CD4-positive, alpha-beta T cell (primary cell): ENCODE measurements around the gene COG3. TPM values are rescaled to one million over a fixed set of nuclear protein-coding genes. Genes with fewer than 3 reads are reported as not detected.

Source experiments
- ATAC-seq: fragments of 200-7000 bp; cut with Tn5 transposase; one replicate; pipeline ENCODE4 v1.10.0; 2022; ENCODE audit warnings: mild to moderate bottlenecking; ENCODE audit not compliant: poor library complexity
- CTCF ChIA-PET: fragments of 350-600 bp; sonication (Branson Sonifier 250); formaldehyde crosslinking; loops from one replicate; lab custom pipeline; 2021; ENCODE audit warnings: antibody characterized with exemption, inconsistent platforms; lab: Charles Lee
- POLR2A ChIA-PET: fragments of 350-600 bp; sonication (Branson Sonifier 250); formaldehyde crosslinking; loops from one replicate; lab custom pipeline; 2021; ENCODE audit warnings: antibody characterized with exemption, inconsistent platforms; lab: Charles Lee
- DNase-seq, 14 experiments: peaks; one replicate each; pipeline ENCODE4 v3.0.0-alpha.2; 2013 to 2020; ENCODE audit warnings: mixed read lengths in 2 of 14
- H3K27ac ChIP-seq, 2 donors: one replicate each; pipeline versions ENCODE4 v1.5.1 to v1.7.0; 2013; ENCODE audit warnings: low read length in 2 of 2, low read depth in 1 of 2, mild to moderate bottlenecking in 1 of 2
- H3K27me3 ChIP-seq, 2 experiments: 1 replicate in 1 of 2; 2 replicates in 1 of 2; pipeline versions ENCODE4 v1.6.1 to v1.7.0; 2013; ENCODE audit warnings: low read length in 2 of 2, control low read depth in 1 of 2, mild to moderate bottlenecking in 1 of 2, moderate library complexity in 1 of 2; ENCODE audit not compliant: insufficient read depth in 2 of 2, control insufficient read depth in 1 of 2
- H3K36me3 ChIP-seq: one replicate; pipeline ENCODE4 v1.6.1; 2013; ENCODE audit warnings: low read length, control low read depth; ENCODE audit not compliant: insufficient read depth
- H3K4me1 ChIP-seq: one replicate; pipeline ENCODE4 v1.6.1; 2013; ENCODE audit warnings: low read length, control low read depth; ENCODE audit not compliant: insufficient read depth
- H3K4me3 ChIP-seq: one replicate; pipeline ENCODE4 v1.5.1; 2013; ENCODE audit warnings: mild to moderate bottlenecking, low read length, moderate library complexity
- H3K9me3 ChIP-seq, 2 experiments: 1 replicate in 1 of 2; 2 replicates in 1 of 2; pipeline versions ENCODE4 v1.6.1 to v1.7.0; 2013; ENCODE audit warnings: low read length in 2 of 2, mild to moderate bottlenecking in 2 of 2, control low read depth in 1 of 2, moderate library complexity in 1 of 2; ENCODE audit not compliant: control insufficient read depth in 1 of 2, insufficient read depth in 1 of 2
- H3K27ac Mint-ChIP-seq: one replicate; pipeline ENCODE4 v1.8.0; 2020; ENCODE audit warnings: mixed read lengths
- H3K27me3 Mint-ChIP-seq: one replicate; pipeline ENCODE4 v1.8.0; 2021; ENCODE audit warnings: mixed read lengths
- H3K36me3 Mint-ChIP-seq: one replicate; pipeline ENCODE4 v1.8.0; 2021; ENCODE audit warnings: low read depth, mixed read lengths
- H3K4me1 Mint-ChIP-seq: one replicate; pipeline ENCODE4 v1.8.0; 2021; ENCODE audit warnings: low read depth, mixed read lengths
- H3K4me3 Mint-ChIP-seq: one replicate; pipeline ENCODE4 v1.8.0; 2020; ENCODE audit warnings: mild to moderate bottlenecking, mixed read lengths
- H3K9me3 Mint-ChIP-seq: one replicate; pipeline ENCODE4 v1.8.0; 2020; ENCODE audit warnings: mixed read lengths
- CTCF ChIP-seq: fragments of 200-600 bp; IDR thresholded peaks from one replicate; pipeline ENCODE4 v1.8.0; 2022; ENCODE audit warnings: antibody characterized with exemption, mild to moderate bottlenecking
- intact Hi-C, 2 experiments: fragments of 100-400 bp; cut with DNase I in 1 of 2; cut with micrococcal nuclease in 1 of 2; formaldehyde crosslinking; loops; one replicate each; pipeline versions ENCODE4 v1.15.1 to v1.9.0; 2023 to 2025; cut with DNase I, micrococcal nuclease
- total RNA-seq, 174 experiments: library from RNA in 2 of 174; stranded (reverse) in 2 of 174; gene quantifications; one replicate each; pipeline ENCODE4 v1.2.3 and lab custom pipeline; 2021 to 2026

Gene COG3
- total RNA-seq, 2 experiments from 2014 or later, result 52.8 to 57.0 TPM

GRCh38 chr13:45446181-45446580 lies 18.6 kb upstream of the COG3 start:
- Mint-ChIP-seq H3K4me1 (peaks cover 9% of the 10 kb centered on the region), H3K27ac (no peak overlapping the region), H3K27me3 (no peaks in the 10 kb centered on the region), H3K4me3 (no peak overlapping the region), H3K9me3 (no peaks in the 10 kb centered on the region), H3K36me3 (no peaks in the 10 kb centered on the region)
- Histone ChIP-seq H3K27me3 (no peaks in the 10 kb centered on the region), H3K4me3 (no peak overlapping the region), H3K4me1 (peaks cover 5% of the 10 kb centered on the region), H3K27ac (no peak overlapping the region), H3K36me3 (no peaks in the 10 kb centered on the region), H3K9me3 (no peaks in the 10 kb centered on the region)
- ATAC-seq, result no peak
- TF ChIP-seq CTCF, result no peak
- POLR2A ChIA-PET, result no interaction called here
- intact Hi-C loops, result no loop called here
- DNase-seq, result no peak
- CTCF ChIA-PET, result no interaction called here

- no peak for ATAC-seq
- peaks cover under 1% of the 10 kb centered on the region for H3K4me1 ChIP-seq
- H3K9me3 ChIP-seq, result no peaks in the 10 kb centered on the region
- ChIA-PET POLR2A (no interaction called here), CTCF (no interaction called here)
- no peak for DNase-seq
- no peak overlapping the region for H3K4me3 Mint-ChIP-seq
- no peaks in the 10 kb centered on the region for H3K27me3 Mint-ChIP-seq
- no peak overlapping the region for H3K4me3 ChIP-seq
- H3K4me1 Mint-ChIP-seq, result peaks cover under 1% of the 10 kb centered on the region
- intact Hi-C loops, result no loop called here
- no peaks in the 10 kb centered on the region for H3K36me3 ChIP-seq
- no peaks in the 10 kb centered on the region for H3K9me3 Mint-ChIP-seq
- H3K27ac Mint-ChIP-seq, result no peak overlapping the region
- no peak overlapping the region for H3K27ac ChIP-seq
- H3K36me3 Mint-ChIP-seq, result no peaks in the 10 kb centered on the region
- no peaks in the 10 kb centered on the region for H3K27me3 ChIP-seq
- no peak for TF ChIP-seq CTCF
Observed at GRCh38 chr13:45447050-45447661, 17.6 kb upstream of the COG3 start.

- no peak overlapping the region for H3K27ac ChIP-seq
- TF ChIP-seq CTCF, result no peak
- no peak overlapping the region for H3K27ac Mint-ChIP-seq
- H3K27me3 ChIP-seq, result no peaks in the 10 kb centered on the region
- ATAC-seq (no peak), DNase-seq (no peak)
- H3K27me3 Mint-ChIP-seq, result no peaks in the 10 kb centered on the region
- H3K4me3 Mint-ChIP-seq, result no peak overlapping the region
- POLR2A ChIA-PET, result no interaction called here
- H3K4me3 ChIP-seq, result no peak overlapping the region
- CTCF ChIA-PET, result interaction anchor here (1.3 kb wide), 1 partner anchor 55 kb away, joined by 3 read pairs; no protein-coding TSS in a partner anchor
- H3K36me3 Mint-ChIP-seq, result no peaks in the 10 kb centered on the region
- no peaks in the 10 kb centered on the region for H3K4me1 Mint-ChIP-seq
- no peaks in the 10 kb centered on the region for H3K9me3 Mint-ChIP-seq
- no peaks in the 10 kb centered on the region for H3K36me3 ChIP-seq
- intact Hi-C loops, result no loop called here
- H3K9me3 ChIP-seq, result no peaks in the 10 kb centered on the region
- H3K4me1 ChIP-seq, result no peaks in the 10 kb centered on the region
Observed at GRCh38 chr13:45448965-45449559, 15.7 kb upstream of the COG3 start.
